Measurements from ENCODE around the gene PRKAR2B. TPM values are rescaled to one million over a fixed set of nuclear protein-coding genes. Genes with fewer than 3 reads are reported as not detected.

PRKAR2B gene
- total RNA-seq, 4 donors from 2014 or later = 7.1 to 22.8 (median 12.9) TPM

GRCh38 chr7:107186240-107186639 lies 141.7 kb downstream of the PRKAR2B start:
- 82 to 93% methylated on average over 4 of the region's 4 CpGs for WGBS, 2 donors (ENCODE audit: low coverage in 1 of 2)

GRCh38 chr7:107187774-107188173 lies 143.3 kb downstream of the PRKAR2B start:
- no peak for DNase-seq

More at GRCh38 chr7:107186240-107186639, 141.7 kb downstream of the PRKAR2B start:
- no peak for TF ChIP-seq POLR2A (IDR thresholded peaks at IDR 0.05)
- TF ChIP-seq EP300 (IDR thresholded peaks at IDR 0.05; ENCODE audit: low read depth) = no peak
- TF ChIP-seq POLR2AphosphoS5 (IDR thresholded peaks at IDR 0.05) = no peak
- TF ChIP-seq CTCF (IDR thresholded peaks at IDR 0.05) = no peak
- no peaks in the 10 kb centered on the region for H3K9me3 ChIP-seq
- H3K27me3 ChIP-seq = no peaks in the 10 kb centered on the region
- no peak overlapping the region for H3K4me3 ChIP-seq
- no peak for DNase-seq
- H3K27ac ChIP-seq = no peak overlapping the region
- in situ Hi-C loops (cut with MboI; ENCODE audit: low pct_ligation_motif_present in 1 of 4, low pct_unique_long_range_greater_than_20kb in 1 of 4, low sequenced_read_pairs in 3 of 4) (loop anchor here in 2 of 4 donors (25.0 kb wide), 3 partner anchors 401 to 701 kb away; partner anchors contain the start of genes BCAP29 (in 1 of the 2), CBLL1 (in 1 of the 2) and DLD (in 1 of the 2)), intact Hi-C loops (cut with DNase I; ENCODE audit: low total_unique reads) (no loop called here)
- H3K36me3 ChIP-seq = peaks cover 0 to 86% (median 32%) of the 10 kb centered on the region in 4 donors
- H3K4me1 ChIP-seq = no peaks in the 10 kb centered on the region

GRCh38 chr7:107190090-107190489 lies 145.6 kb downstream of the PRKAR2B start:
- TF ChIP-seq CTCF (IDR thresholded peaks at IDR 0.05) (no peak), POLR2AphosphoS5 (IDR thresholded peaks at IDR 0.05) (no peak), EP300 (IDR thresholded peaks at IDR 0.05; ENCODE audit: low read depth) (no peak), POLR2A (IDR thresholded peaks at IDR 0.05) (no peak)
- Histone ChIP-seq H3K9me3 (no peaks in the 10 kb centered on the region), H3K27me3 (no peaks in the 10 kb centered on the region), H3K36me3 (peaks cover 0 to 72% (median 29%) of the 10 kb centered on the region in 4 donors), H3K4me1 (no peaks in the 10 kb centered on the region), H3K27ac (no peak overlapping the region), H3K4me3 (no peak overlapping the region)
- no peak for DNase-seq
- 97 to 100% methylated on average over 2 of the region's 2 CpGs for WGBS, 2 donors (ENCODE audit: low coverage in 1 of 2)
- in situ Hi-C loops (cut with MboI; ENCODE audit: low pct_ligation_motif_present in 1 of 4, low pct_unique_long_range_greater_than_20kb in 1 of 4, low sequenced_read_pairs in 3 of 4) = loop anchor here in 2 of 4 donors (25.0 kb wide), 3 partner anchors 397 to 697 kb away; partner anchors contain the start of genes BCAP29 (in 1 of the 2), CBLL1 (in 1 of the 2) and DLD (in 1 of the 2)
- intact Hi-C loops (cut with DNase I; ENCODE audit: low total_unique reads) = no loop called here

More at GRCh38 chr7:107187774-107188173, 143.3 kb downstream of the PRKAR2B start:
- H3K9me3 ChIP-seq = no peaks in the 10 kb centered on the region
- no peaks in the 10 kb centered on the region for H3K27me3 ChIP-seq
- H3K27ac ChIP-seq = no peak overlapping the region
- H3K4me1 ChIP-seq = no peaks in the 10 kb centered on the region
- intact Hi-C loops (cut with DNase I; ENCODE audit: low total_unique reads) (no loop called here), in situ Hi-C loops (cut with MboI; ENCODE audit: low pct_ligation_motif_present in 1 of 4, low pct_unique_long_range_greater_than_20kb in 1 of 4, low sequenced_read_pairs in 3 of 4) (loop anchor here in 2 of 4 donors (25.0 kb wide), 3 partner anchors 400 to 700 kb away; partner anchors contain the start of genes BCAP29 (in 1 of the 2), CBLL1 (in 1 of the 2) and DLD (in 1 of the 2))
- TF ChIP-seq POLR2AphosphoS5 (IDR thresholded peaks at IDR 0.05) (no peak), CTCF (IDR thresholded peaks at IDR 0.05) (no peak), EP300 (IDR thresholded peaks at IDR 0.05; ENCODE audit: low read depth) (no peak)
- 79 to 86% methylated on average over 2 of the region's 2 CpGs for WGBS, 2 donors (ENCODE audit: low coverage in 1 of 2)
- H3K4me3 ChIP-seq = no peak overlapping the region
- H3K36me3 ChIP-seq = peaks cover 0 to 84% (median 34%) of the 10 kb centered on the region in 4 donors

GRCh38 chr7:107194052-107194451 lies 149.5 kb downstream of the PRKAR2B start:
- Histone ChIP-seq H3K4me1 (no peaks in the 10 kb centered on the region), H3K4me3 (no peak overlapping the region), H3K36me3 (peaks cover 0 to 63% (median 30%) of the 10 kb centered on the region in 4 donors), H3K27me3 (no peaks in the 10 kb centered on the region), H3K9me3 (no peaks in the 10 kb centered on the region), H3K27ac (no peak overlapping the region)
- no peak for DNase-seq
- WGBS, 2 donors (ENCODE audit: low coverage in 1 of 2) = 87 to 88% methylated on average over 1 of the region's 1 CpG
- intact Hi-C loops (cut with DNase I; ENCODE audit: low total_unique reads) = no loop called here
- in situ Hi-C loops (cut with MboI; ENCODE audit: low pct_ligation_motif_present in 1 of 4, low pct_unique_long_range_greater_than_20kb in 1 of 4, low sequenced_read_pairs in 3 of 4) = loop anchor here in 2 of 4 donors (25.0 kb wide), 3 partner anchors 393 to 693 kb away; partner anchors contain the start of genes BCAP29 (in 1 of the 2), CBLL1 (in 1 of the 2) and DLD (in 1 of the 2)
- TF ChIP-seq POLR2AphosphoS5 (IDR thresholded peaks at IDR 0.05) = no peak
- no peak for TF ChIP-seq POLR2A (IDR thresholded peaks at IDR 0.05)

Data from transverse colon (tissue), 4 donors.